G401 (cell line): ENCODE results near the gene CCNB1. TPM values are rescaled to one million over a fixed set of nuclear protein-coding genes. Genes with fewer than 3 reads are reported as not detected.

Experiments
- DNase-seq: peaks from one replicate; pipeline ENCODE4 v3.0.0-alpha.2; 2015; ENCODE audit warnings: low spot score
- in situ Hi-C: cut with HindIII; loops from 2 replicates; pipeline ENCODE4 v1.10.0; 2016; ENCODE audit warnings: low sequenced_read_pairs, mixed read lengths
- total RNA-seq: library from RNA; depleted of rRNA; stranded (reverse); fragments of >200 nt; shearing (Covaris generic); gene quantifications from 2 replicates; pipeline ENCODE4 v1.2.3, GENCODE V29; 2014; rRNA removed

CCNB1 gene
- total RNA-seq, 1 experiment from 2014 or later, result 396 TPM

DNA sequence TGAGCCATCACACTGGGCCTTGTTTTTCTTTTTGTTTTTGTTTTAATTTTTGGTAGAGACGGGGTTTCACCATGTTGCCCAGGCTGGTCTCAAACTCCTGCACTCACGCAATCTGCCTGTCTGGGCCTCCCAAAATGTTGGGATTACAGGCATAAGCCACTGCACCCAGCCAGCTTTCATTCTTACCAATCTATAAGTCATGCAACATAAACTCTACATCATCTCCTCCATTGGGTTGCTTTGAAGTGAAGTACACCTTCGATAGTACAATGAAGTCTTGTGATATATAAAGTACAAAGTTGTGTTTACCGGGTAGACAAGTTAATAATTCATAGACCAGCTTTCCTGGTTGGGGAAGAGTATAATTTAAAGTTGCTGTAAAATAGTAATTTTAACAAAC lies 58.9 kb downstream of the CCNB1 start:
- in situ Hi-C loops, result no loop called here
- no peak for DNase-seq

Other genes with a start within 250 kb of the CCNB1 start
- 35.1 and 58.0 TPM in 2 replicates for gene SLC30A5, start 73.1 kb upstream of the CCNB1 start, total RNA-seq
- gene CENPH, start 22.4 kb downstream of the CCNB1 start, total RNA-seq, result 55.0 and 73.4 TPM in 2 replicates
- 75.8 and 85.9 TPM in 2 replicates for gene CDK7, start 67.7 kb downstream of the CCNB1 start, total RNA-seq
- not detected in 2 replicates for gene CCDC125, start 165.7 kb downstream of the CCNB1 start, total RNA-seq
- gene AK6, start 202.4 kb downstream of the CCNB1 start, total RNA-seq, result 39.7 and 62.0 TPM in 2 replicates
- gene TAF9, start 202.4 kb downstream of the CCNB1 start, total RNA-seq, result 144 and 177 TPM in 2 replicates
- gene RAD17, start 202.7 kb downstream of the CCNB1 start, total RNA-seq, result 17.4 and 19.3 TPM in 2 replicates
- gene MARVELD2, start 248.0 kb downstream of the CCNB1 start, total RNA-seq, result not detected in 2 replicates